Measurements from ENCODE around the gene SORBS2.

The SORBS2 gene

DNA sequence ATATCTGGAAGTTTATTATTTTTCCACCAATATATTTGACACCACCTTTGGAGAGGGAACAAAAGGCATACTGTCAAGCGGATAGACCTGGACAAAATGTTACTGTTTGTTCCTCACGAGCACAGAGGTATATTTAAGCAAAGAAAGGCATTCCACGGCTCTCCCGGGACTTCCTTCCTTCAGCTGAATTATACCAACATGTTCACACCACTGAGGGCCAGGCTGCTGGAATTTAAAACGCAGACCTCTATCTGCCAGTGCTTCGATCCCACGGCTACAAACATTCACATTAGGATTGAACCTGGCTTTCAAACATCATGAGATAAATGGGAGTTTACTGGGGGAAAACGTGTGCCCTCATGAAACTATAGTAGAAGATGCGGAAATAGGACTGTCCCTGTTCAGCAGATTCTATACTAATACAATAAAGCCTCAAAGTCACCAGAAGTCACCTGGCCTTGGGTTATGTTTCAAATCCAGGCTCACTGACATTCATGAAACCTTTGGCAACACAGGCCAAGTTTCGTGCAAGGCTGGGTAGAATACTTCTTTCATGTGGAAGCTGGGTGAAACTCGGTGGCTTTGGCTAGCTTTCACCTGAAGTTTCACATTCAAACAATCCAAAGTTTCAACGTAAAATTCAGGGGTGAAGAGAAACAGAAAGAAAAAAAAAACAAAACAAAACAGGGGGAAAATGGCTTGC lies 39.5 kb downstream of the SORBS2 start:
- Histone ChIP-seq H3K27ac (no peak overlapping the region), H3K9ac (no peak overlapping the region), H3K27me3 (ENCODE audit: insufficient read depth, low read depth) (peaks cover 16% of the 10 kb centered on the region; the same call in 1 of the 2 replicates), H3K4me3 (IDR thresholded peaks at IDR 0.05; ENCODE audit: insufficient read depth, low read depth, low read length) (no peak overlapping the region), H2AFZ (ENCODE audit: low read depth) (no peak overlapping the region), H3K4me2 (peak overlapping the region; percentile 44; the same call in 1 of the 2 replicates), H4K20me1 (ENCODE audit: insufficient read depth) (no peaks in the 10 kb centered on the region), H3K36me3 (ENCODE audit: insufficient read depth) (no peaks in the 10 kb centered on the region), H3K79me2 (ENCODE audit: insufficient read depth, low read depth) (no peaks in the 10 kb centered on the region), H3K4me1 (ENCODE audit: low read depth, poor library complexity, severe bottlenecking) (peaks cover 20% of the 10 kb centered on the region)
- TF ChIP-seq, protein P1, sequence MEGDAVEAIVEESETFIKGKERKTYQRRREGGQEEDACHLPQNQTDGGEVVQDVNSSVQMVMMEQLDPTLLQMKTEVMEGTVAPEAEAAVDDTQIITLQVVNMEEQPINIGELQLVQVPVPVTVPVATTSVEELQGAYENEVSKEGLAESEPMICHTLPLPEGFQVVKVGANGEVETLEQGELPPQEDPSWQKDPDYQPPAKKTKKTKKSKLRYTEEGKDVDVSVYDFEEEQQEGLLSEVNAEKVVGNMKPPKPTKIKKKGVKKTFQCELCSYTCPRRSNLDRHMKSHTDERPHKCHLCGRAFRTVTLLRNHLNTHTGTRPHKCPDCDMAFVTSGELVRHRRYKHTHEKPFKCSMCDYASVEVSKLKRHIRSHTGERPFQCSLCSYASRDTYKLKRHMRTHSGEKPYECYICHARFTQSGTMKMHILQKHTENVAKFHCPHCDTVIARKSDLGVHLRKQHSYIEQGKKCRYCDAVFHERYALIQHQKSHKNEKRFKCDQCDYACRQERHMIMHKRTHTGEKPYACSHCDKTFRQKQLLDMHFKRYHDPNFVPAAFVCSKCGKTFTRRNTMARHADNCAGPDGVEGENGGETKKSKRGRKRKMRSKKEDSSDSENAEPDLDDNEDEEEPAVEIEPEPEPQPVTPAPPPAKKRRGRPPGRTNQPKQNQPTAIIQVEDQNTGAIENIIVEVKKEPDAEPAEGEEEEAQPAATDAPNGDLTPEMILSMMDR (conservative IDR thresholded peaks at IDR 0.05; ENCODE audit: low read depth, low read length): no peak

DNA sequence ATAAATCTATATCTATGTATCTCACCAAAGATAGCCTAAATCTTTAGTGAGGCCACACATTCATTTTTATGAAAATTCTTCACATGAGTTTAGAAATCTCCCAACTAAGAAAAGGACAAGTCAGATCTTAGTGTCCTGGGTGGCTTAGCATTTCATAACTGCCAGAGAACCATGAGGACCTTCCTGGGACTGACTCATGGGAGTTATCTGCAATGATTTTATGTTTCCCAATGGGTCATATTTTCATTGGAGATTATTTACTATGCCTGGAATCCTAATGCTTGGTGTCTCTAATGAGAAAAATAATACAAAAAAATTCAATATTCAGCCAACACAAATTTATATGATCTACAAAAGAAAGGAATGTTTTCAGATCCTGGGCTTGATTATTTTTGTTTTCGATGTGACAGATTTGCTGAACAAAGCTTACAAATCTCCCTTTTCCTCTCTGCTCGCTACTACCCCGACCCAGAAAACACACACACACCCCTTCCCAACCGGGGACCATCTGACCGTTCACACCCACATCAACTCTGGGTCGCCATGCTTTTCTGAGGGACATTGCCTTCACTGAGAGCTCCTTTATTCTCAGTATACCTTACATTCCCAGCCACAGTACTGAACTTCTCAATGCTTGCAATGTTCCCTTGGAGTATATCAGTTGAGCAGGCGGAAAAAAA lies 40.1 kb downstream of the SORBS2 start:
- H3K4me3 ChIP-seq (IDR thresholded peaks at IDR 0.05; ENCODE audit: insufficient read depth, low read depth, low read length): no peak overlapping the region
- H3K79me2 ChIP-seq (ENCODE audit: insufficient read depth, low read depth): no peaks in the 10 kb centered on the region
- peaks cover 20% of the 10 kb centered on the region for H3K4me1 ChIP-seq (ENCODE audit: low read depth, poor library complexity, severe bottlenecking)
- H3K36me3 ChIP-seq (ENCODE audit: insufficient read depth): no peaks in the 10 kb centered on the region
- peaks cover 16% of the 10 kb centered on the region; the same call in 1 of the 2 replicates for H3K27me3 ChIP-seq (ENCODE audit: insufficient read depth, low read depth)
- H3K4me2 ChIP-seq: peak overlapping the region; percentile 44; the same call in 1 of the 2 replicates
- no peak overlapping the region for H3K27ac ChIP-seq
- no peak overlapping the region for H2AFZ ChIP-seq (ENCODE audit: low read depth)
- no peaks in the 10 kb centered on the region for H4K20me1 ChIP-seq (ENCODE audit: insufficient read depth)
- no peak overlapping the region for H3K9ac ChIP-seq
- TF ChIP-seq, protein P1 (conservative IDR thresholded peaks at IDR 0.05; ENCODE audit: low read depth, low read length): no peak

DNA sequence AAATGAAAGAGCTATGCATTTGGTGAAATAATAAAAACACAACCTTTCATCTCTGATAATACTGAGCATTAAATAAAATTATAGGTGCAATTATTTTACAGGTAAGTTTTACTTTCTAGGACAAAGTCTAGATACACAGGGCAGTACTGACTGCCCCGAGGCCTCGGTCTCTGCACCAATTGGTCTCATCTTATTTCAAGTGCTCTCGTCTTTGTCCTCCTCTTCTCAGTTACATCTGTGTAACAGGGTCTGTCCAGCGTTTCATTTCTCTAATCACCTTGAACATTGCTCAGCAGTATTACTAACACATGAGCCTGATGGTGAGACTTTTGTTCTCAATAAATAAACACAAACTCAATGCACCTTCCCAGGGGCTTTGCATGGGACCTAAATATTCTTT lies 44.5 kb downstream of the SORBS2 start:
- Histone ChIP-seq H3K4me1 (ENCODE audit: low read depth, poor library complexity, severe bottlenecking) (peaks cover 12% of the 10 kb centered on the region), H3K27me3 (ENCODE audit: insufficient read depth, low read depth) (peaks cover 5% of the 10 kb centered on the region; the same call in 1 of the 2 replicates), H3K4me2 (no peak overlapping the region), H2AFZ (ENCODE audit: low read depth) (no peak overlapping the region), H3K4me3 (IDR thresholded peaks at IDR 0.05; ENCODE audit: insufficient read depth, low read depth, low read length) (no peak overlapping the region), H4K20me1 (ENCODE audit: insufficient read depth) (no peaks in the 10 kb centered on the region), H3K79me2 (ENCODE audit: insufficient read depth, low read depth) (no peaks in the 10 kb centered on the region), H3K27ac (no peak overlapping the region), H3K9ac (no peak overlapping the region), H3K36me3 (ENCODE audit: insufficient read depth) (no peaks in the 10 kb centered on the region)
- TF ChIP-seq, protein P1 (conservative IDR thresholded peaks at IDR 0.05; ENCODE audit: low read depth, low read length): no peak

DNA sequence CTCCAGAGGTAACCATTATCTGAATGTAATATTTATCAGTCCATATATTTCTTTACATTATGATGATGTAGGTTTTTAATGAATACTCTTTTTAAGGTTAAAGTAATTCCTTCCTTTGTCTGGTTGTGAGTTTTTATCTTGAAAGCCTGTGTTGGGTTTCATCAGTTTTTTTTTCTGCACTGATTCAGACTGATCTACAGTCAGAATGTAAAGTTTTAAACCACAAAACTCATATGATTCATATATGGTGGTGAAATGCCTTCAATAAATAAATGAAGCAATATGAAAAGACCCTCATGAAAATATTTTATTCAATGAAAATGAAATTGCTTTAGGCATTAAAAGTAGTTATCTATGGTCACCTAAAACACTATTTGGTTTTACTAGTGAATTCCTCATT lies 47.1 kb downstream of the SORBS2 start:
- no peak overlapping the region for H3K27ac ChIP-seq
- no peaks in the 10 kb centered on the region for H4K20me1 ChIP-seq (ENCODE audit: insufficient read depth)
- no peaks in the 10 kb centered on the region for H3K27me3 ChIP-seq (ENCODE audit: insufficient read depth, low read depth)
- H3K79me2 ChIP-seq (ENCODE audit: insufficient read depth, low read depth): no peaks in the 10 kb centered on the region
- no peak overlapping the region for H3K4me2 ChIP-seq
- H3K36me3 ChIP-seq (ENCODE audit: insufficient read depth): no peaks in the 10 kb centered on the region
- no peak overlapping the region for H3K4me3 ChIP-seq (IDR thresholded peaks at IDR 0.05; ENCODE audit: insufficient read depth, low read depth, low read length)
- no peak overlapping the region for H3K9ac ChIP-seq
- no peaks in the 10 kb centered on the region for H3K4me1 ChIP-seq (ENCODE audit: low read depth, poor library complexity, severe bottlenecking)
- no peak overlapping the region for H2AFZ ChIP-seq (ENCODE audit: low read depth)
- TF ChIP-seq, protein P1 (conservative IDR thresholded peaks at IDR 0.05; ENCODE audit: low read depth, low read length): no peak

All from KMS-11 (cell line).